Measurements from ENCODE around the gene RPL18.

RPL18 gene

DNA sequence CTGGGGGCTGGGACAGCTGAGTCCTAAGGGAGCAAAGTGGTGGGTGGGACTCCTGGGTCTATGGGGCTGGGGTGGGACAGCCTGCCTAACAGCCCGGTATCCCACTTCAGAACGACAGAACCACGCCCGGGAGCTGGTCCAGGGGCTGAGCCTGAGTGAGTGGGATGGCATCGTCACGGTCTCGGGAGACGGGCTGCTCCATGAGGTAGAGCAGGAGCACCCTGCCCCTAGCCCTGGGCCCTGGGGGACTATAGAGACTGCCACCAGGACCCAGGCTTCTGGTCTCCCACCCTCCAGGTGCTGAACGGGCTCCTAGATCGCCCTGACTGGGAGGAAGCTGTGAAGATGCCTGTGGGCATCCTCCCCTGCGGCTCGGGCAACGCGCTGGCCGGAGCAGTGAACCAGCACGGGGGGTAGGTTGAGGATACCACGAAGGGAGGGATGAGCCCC is 8.9 kb upstream of the RPL18 start:
- H3K27ac ChIP-seq = no peak overlapping the region
- TF ChIP-seq, protein P1, sequence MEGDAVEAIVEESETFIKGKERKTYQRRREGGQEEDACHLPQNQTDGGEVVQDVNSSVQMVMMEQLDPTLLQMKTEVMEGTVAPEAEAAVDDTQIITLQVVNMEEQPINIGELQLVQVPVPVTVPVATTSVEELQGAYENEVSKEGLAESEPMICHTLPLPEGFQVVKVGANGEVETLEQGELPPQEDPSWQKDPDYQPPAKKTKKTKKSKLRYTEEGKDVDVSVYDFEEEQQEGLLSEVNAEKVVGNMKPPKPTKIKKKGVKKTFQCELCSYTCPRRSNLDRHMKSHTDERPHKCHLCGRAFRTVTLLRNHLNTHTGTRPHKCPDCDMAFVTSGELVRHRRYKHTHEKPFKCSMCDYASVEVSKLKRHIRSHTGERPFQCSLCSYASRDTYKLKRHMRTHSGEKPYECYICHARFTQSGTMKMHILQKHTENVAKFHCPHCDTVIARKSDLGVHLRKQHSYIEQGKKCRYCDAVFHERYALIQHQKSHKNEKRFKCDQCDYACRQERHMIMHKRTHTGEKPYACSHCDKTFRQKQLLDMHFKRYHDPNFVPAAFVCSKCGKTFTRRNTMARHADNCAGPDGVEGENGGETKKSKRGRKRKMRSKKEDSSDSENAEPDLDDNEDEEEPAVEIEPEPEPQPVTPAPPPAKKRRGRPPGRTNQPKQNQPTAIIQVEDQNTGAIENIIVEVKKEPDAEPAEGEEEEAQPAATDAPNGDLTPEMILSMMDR (conservative IDR thresholded peaks at IDR 0.05) = no peak

DNA sequence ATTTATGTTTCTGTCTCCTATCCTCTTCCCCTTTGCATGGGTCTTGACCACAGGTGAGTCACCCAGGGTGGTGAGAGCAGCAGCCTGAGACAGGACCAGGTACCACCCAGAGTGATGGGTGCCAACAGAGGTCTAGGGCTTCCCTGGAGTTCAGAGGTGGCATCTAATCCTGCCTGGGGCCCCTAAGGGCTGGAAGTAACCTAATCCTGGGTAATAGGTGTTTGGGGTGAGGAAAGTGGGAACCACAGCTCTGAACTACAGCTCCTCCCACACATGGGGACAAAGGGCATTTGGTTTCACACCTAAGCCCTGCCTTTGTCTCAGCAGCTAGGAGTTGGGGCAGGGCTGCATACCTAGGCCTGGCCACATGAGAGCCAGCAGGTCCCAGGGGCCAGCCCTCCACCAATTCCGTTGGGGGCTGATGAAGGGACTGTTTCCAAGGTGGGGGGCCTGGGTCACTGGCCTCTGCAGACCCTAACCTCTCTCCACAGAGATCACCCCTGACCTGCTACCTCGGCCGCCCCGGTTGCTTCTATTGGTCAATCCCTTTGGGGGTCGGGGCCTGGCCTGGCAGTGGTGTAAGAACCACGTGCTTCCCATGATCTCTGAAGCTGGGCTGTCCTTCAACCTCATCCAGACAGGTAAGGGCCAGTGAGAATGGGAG is 8.4 kb upstream of the RPL18 start:
- TF ChIP-seq, protein P1 (conservative IDR thresholded peaks at IDR 0.05) = no peak
- no peak overlapping the region for H3K27ac ChIP-seq

DNA sequence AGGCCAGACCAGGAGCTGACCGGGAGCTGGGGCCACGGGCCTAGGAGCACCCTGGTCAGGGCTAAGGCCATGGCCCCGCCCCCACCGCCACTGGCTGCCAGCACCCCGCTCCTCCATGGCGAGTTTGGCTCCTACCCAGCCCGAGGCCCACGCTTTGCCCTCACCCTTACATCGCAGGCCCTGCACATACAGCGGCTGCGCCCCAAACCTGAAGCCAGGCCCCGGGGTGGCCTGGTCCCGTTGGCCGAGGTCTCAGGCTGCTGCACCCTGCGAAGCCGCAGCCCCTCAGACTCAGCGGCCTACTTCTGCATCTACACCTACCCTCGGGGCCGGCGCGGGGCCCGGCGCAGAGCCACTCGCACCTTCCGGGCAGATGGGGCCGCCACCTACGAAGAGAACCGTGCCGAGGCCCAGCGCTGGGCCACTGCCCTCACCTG is 6.9 kb upstream of the RPL18 start:
- TF ChIP-seq, protein P1 (conservative IDR thresholded peaks at IDR 0.05) = no peak
- peak overlapping the region; percentile 90; the same call in 1 of the 2 replicates for H3K27ac ChIP-seq

DNA sequence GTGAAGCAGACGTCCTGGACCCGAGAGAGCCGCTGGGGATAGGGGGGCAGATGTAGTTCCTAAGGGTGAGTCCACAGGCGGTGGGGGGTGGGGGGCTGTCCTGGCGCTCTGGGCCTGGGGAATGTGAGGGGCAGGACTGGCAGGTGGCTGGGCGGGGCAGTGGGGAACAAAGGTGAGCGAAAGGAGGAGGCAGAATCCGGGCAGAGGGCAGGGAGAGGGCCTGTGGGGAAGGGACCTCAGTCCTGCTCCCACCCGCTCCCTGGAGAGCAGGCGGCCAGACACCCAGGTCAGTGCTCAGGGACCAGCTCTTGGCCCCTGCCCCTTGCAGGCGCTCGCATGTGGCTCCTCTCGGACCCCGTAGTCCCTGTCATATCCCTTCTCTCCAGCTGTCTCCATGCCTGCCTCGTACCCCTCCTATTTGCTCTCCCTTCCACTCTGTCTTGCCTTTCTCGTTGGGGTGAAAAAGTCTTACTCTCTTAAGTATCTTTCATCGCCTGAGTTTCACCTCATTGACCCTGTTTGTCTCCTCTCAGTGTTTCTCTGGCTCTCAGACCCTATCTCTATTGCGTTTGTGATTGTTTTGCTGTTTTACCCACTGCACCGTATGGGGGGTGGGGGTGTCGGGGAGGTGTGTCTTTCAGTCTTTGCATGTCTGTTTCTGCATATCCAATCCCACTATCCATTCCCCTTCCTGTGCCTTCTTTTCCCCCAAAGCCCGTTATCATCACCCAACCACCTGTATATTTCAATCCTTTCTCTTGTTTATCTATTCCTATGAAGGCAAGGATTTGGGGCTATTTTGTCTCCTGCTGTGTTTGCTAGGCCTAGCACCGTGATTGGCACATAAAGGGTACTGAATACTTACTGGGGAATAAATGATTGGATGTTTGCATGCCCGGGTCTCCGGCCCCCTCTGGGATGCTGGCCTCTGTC is 6.1 kb upstream of the RPL18 start:
- H3K27ac ChIP-seq = peak overlapping the region; percentile 90
- TF ChIP-seq, protein P1 (conservative IDR thresholded peaks at IDR 0.05) = no peak

DNA sequence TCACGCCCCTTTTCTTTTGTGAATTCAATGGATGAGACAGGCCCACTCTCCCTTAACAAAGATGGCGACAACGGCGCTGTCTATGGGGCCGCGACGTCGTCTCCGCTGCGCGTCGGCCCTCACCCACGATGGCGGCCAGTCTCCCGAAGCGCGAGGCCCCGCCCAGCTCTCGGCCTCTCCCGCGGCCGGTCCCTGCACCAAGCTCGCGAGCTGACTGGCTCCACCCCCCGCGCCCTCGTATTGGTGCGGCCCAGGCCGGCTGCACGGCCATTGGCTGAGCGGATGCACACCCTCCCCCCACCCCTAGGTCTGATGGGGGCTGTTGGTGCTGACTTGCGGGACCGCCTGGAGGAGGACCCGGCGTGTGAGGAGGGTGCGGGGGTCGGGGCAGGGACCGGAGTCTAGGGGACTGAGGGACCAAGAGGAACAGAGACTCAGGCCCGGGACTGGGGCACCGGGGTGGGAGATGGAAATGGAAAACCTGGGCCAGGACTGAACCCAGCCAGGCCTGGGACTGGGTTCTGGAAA is 5.2 kb upstream of the RPL18 start:
- TF ChIP-seq, protein P1 (conservative IDR thresholded peaks at IDR 0.05) = no peak
- H3K27ac ChIP-seq = peak overlapping the region; percentile 90

DNA sequence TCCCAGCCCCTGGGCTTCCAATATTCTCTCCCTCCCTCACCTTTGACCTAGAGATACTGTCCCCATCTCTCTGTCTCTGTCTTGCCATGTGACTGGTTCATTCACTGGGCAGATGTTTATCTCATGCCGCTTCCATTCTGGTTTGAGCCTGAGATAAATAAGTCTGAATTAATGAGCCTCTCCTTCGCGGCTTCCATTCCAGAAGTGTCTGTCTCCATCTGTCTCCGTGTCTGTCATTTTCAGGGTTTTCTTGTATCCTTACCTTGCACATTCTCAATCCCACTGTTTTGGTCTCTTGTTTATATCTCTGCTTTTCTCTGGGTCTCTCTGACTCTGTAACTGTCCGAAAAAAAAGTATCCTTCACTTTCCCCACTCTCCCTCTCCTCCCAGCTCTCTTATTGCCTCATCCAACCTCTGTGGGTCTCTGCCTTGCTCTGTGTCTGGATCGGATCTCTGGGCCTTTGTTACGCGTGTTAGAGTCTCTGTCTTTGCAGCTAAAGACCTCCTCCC is 4.6 kb upstream of the RPL18 start:
- H3K27ac ChIP-seq = peak overlapping the region; percentile 90
- TF ChIP-seq, protein P1 (conservative IDR thresholded peaks at IDR 0.05) = no peak

Measured in VCaP (cell line).